ENCODE results near the gene ZNF773.

DNA sequence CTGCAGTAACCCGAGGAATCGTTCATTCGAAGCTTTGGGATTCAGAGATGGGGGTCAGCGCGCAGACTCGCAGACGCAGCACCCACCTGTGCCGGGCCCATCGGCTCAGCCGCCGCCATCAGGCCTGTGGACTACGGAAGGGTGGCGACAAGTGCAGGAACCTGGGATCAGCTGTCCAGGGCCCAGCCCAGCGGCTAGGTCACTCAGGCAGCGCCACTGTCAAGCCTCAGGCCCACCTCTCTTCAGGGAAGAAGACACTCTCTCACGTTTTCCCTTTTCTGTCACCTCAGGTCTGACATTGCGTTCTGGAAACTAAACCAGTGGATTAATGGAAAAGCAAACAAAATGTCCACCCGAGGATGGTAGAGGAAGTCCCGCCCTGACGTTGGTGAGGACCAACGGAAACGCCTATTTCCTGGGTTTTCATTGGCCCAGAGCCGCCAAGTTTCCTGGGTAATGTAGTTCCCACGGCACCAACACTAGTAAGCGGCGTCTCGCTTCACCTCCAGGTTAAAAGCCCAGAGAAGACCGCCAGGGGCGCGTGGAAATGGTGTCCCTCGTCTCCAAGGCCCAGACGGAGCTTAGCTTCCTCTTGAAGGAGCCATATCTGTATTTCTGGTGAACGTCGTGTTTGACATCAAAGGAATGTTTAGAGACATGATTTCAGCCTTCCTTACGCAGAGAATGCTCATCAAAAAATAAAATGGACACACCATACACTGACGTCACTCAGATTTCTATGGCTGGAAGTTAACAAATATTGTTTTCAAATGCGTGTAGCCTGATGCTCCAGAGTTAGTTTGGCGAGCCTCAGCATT lies 22.3 kb upstream of the ZNF773 start, which contains the start of gene ZNF772:
- TF ChIP-seq, protein P1, sequence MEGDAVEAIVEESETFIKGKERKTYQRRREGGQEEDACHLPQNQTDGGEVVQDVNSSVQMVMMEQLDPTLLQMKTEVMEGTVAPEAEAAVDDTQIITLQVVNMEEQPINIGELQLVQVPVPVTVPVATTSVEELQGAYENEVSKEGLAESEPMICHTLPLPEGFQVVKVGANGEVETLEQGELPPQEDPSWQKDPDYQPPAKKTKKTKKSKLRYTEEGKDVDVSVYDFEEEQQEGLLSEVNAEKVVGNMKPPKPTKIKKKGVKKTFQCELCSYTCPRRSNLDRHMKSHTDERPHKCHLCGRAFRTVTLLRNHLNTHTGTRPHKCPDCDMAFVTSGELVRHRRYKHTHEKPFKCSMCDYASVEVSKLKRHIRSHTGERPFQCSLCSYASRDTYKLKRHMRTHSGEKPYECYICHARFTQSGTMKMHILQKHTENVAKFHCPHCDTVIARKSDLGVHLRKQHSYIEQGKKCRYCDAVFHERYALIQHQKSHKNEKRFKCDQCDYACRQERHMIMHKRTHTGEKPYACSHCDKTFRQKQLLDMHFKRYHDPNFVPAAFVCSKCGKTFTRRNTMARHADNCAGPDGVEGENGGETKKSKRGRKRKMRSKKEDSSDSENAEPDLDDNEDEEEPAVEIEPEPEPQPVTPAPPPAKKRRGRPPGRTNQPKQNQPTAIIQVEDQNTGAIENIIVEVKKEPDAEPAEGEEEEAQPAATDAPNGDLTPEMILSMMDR (IDR thresholded peaks at IDR 0.05; ENCODE audit: low read length), result peak; percentile 58
- TF ChIP-seq EZH2phosphoT487 (IDR thresholded peaks at IDR 0.05; ENCODE audit: low read length), result no peak

Measured in MM.1S (cell line).